GM21723 (cell line): ENCODE results near the gene CORO2A.
"Not testable (repeated sequence)": the region's sequence is repeated elsewhere in the genome, so short reads cannot be mapped to it uniquely, and the experiment has no call there.

Source experiments
- ATAC-seq: cut with Tn5 transposase; IDR thresholded peaks from one replicate; pipeline ENCODE4 v1.9.1; 2021; ENCODE audit warnings: mild to moderate bottlenecking, moderate library complexity; ENCODE audit not compliant: unreplicated experiment

Gene CORO2A

DNA sequence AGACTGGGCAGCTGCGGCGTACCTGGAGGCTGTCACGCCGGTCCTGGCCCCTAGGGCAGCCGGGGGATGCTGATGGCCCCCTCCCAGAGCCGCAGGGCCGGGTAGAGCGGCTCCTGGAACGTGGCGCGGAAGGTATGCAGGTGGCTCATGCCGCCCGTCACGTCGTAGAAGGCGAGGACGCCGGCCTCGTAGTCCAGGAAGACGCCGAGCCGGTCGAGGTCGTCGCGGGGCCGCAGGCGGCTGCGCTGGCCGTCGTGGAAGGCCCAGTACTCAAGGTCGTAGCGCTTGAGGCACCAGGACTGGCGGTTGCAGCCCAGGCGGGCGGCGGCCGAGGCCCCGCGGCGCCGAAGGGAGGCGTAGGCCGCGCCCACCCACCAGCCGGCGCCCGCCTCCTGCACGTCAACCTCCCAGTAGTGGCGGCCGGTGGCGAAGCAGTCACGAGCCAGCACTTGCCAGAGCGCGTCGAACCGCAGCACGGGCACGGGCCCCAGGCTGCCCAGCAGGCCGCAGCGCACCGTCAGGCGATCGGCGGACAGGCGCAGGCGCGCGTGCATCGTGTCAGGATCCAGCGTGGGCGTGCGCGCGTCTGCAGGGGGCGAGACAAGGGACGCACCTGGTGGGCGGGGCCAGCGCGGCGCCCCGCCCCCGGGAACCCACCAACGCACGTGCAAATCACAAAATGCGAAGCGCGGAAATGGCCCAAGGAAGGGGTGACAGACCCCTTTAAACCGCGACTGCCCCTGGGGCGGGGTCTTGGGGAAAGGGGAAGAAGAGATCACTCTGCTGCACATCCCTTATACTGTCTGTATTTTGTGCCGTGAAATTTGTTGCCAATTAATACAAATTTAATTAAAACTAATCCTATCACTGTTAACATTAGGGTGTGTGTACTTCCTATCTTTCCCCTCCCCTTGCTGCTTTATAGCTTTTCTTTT is 104.8 kb downstream of the CORO2A start:
- ATAC-seq: no peak

DNA sequence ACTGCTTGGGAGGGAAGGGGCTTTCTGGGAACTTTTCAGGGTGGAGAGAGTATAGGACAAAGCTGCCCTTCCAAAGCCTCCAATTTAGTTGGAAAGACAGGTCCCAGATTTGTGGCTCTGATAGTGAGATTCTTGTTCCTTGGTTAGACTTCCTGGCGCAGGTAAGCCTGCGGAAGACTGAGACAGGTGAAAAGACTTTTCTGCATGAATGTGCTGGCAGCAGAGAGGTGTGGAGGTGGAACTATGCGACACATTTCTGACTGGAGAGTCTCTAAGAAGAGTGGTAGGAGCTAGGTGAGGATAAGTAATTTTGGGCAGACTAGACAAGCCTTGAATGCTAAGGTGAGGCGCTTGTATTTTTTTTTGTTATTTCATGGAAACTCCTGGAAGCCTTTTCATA is 106.0 kb downstream of the CORO2A start:
- no peak for ATAC-seq

DNA sequence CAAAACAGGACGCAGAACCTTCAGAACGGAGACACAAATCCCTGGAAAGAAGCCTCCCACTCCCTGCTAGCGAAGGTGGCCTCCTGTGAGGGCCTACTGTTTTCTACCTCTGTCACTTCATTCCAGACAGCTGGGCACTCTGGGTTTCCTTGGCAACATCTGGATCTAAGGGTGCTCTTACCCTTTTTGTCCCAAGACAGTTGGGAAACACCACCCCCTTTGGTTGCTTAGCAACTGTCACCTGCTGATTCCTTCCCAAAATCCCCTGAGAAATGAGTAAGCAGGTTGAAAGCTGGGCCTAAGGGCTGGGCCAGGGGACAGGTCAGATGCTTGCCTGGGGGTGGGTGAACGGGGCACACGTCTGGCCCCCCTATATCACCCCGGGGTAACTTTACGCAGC is 106.5 kb downstream of the CORO2A start:
- ATAC-seq: no peak

DNA sequence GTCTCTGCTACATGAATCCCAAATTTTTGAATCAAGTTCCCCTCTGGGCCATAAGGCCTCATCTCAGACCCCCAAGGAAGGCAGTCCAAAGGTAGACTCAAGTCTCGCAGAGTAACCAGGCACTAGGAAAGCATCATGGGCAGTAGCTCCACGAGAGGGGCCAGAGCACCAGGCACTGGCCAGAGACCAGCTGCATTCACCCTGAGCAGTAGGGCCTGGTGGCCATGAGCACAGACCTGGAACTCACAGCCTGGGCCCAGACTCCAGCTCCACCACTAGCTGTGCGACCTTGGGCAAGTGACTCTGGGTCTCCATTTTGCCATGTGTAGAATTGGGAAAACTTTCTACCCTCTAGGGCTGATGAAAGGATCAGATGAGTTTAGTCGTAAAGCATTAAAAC is 107.4 kb downstream of the CORO2A start:
- ATAC-seq: no peak

- no peak for ATAC-seq
Measured at GRCh38 chr9:98084396-98084795, 108.0 kb downstream of the CORO2A start.

- ATAC-seq: no peak
Measured at GRCh38 chr9:98083566-98084183, 108.8 kb downstream of the CORO2A start.

- ATAC-seq: no peak
Measured at GRCh38 chr9:98083061-98083501, 109.4 kb downstream of the CORO2A start.

DNA sequence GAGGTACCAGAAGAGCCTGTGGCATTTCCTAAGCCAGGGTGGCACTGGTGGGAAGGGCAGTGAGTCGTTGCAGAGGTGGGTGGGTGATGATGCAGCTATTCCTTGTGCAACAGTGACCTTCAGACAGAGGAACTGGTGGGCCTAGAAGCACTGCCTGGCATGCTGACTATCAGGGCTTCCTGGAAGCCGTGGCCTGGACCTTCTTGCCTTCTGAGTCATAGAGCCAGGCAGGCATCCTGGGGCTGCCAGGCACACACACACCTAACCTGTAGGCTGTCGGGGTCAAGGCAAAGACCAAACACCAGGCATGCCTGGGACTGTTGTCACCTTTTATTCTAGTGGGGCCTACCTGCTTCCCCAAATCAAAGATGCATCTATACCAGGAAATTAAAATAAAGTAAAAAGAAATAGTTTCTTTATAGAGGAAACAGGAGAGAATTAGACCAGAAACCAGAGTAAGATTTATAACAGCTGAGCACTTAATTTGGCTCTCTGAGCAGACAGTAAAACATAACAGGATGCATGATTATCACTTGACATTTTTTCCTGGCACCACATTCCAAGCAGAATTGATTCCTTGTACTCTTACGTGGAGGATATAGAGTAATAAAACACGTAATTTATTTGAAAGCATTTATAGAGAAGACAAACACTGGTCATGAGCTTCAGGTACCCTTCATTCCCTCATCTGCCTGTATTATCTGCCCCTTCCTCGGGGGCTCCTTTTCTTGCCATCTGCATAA is 110.8 kb downstream of the CORO2A start:
- ATAC-seq: no peak

GRCh38 chr9:98080780-98081179 is 111.7 kb downstream of the CORO2A start:
- ATAC-seq: no peak

GRCh38 chr9:98080326-98080725 is 112.1 kb downstream of the CORO2A start:
- ATAC-seq: no peak

DNA sequence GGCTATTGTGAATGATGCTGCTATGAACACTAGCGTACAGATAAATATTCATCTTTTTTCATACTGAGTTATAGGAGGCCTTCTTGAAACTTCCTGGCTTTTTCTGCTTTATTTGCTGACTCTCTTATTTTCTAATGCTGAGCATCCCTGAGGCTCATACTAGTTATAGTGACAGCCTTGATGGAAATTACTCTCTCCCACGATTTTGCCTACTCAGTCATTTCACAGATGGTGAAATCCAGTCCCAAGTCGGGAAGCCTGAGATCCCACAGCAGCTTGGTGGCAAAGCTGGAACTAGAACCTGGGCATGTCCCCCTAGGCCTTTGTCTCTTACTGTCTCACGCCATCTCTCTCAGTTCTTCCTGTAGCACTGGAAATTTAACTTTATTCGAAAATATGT is 113.5 kb downstream of the CORO2A start:
- ATAC-seq: no peak

DNA sequence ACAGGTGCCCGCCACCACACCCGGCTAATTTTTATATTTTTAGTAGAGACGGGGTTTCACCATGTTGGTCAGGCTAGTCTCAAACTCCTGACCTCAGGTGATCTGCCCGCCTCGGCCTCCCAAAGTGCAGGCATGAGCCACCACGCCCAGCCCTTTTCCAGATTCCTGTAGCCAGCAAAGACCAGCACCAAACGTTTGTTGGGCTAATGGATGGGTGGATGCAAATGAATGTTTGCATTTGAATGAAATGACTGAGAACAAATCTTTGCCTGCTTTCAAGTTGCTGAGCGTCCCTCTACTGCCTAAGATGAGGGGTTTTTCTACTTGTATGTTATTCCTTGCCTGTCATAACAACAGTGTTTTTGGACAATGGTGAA is 115.9 kb downstream of the CORO2A start:
- not testable (repeated sequence) for ATAC-seq

GRCh38 chr9:98075332-98075805 is 117.1 kb downstream of the CORO2A start:
- ATAC-seq: no peak

- ATAC-seq: peak; percentile 56
Measured at GRCh38 chr9:98074115-98074990, 118.1 kb downstream of the CORO2A start.

- ATAC-seq: no peak
Measured at GRCh38 chr9:98071737-98072136, 120.7 kb downstream of the CORO2A start.
